ENCODE data around the gene POU6F2. TPM values are rescaled to one million over a fixed set of nuclear protein-coding genes. Genes with fewer than 3 reads are reported as not detected.

The POU6F2 gene
- total and polyA plus RNA-seq, 2 of the 4 experiments (the other 2 are of a cell fraction): not detected

GRCh38 chr7:39228946-39229345, 251.2 kb downstream of the POU6F2 start:
- DNase-seq (peak; percentile 0), ATAC-seq (ENCODE audit: low read depth) (no peak)
- no peak overlapping the region for H2BK120ac ChIP-seq (ENCODE audit: low read depth, low read length)
- CTCF ChIA-PET: no interaction called here
- H2AK5ac ChIP-seq (ENCODE audit: low read depth, low read length): no peak overlapping the region
- H2BK15ac ChIP-seq (ENCODE audit: low read depth, low read length): no peak overlapping the region
- H2AFZ ChIP-seq (replicated peaks; ENCODE audit: low read length, poor library complexity): peak overlapping the region; percentile 10
- no peak overlapping the region for H3K4me2 ChIP-seq (ENCODE audit: low read depth, low read length)
- no peaks in the 10 kb centered on the region for H3K4me1 ChIP-seq (ENCODE audit: control insufficient read depth, insufficient read depth, low read length)
- H4K5ac ChIP-seq (ENCODE audit: low read depth, low read length): no peak overlapping the region
- no peak overlapping the region for H2AK9ac ChIP-seq (replicated peaks; ENCODE audit: low read depth, low read length, poor library complexity)
- in situ Hi-C loops (cut with MboI; ENCODE audit: low sequenced_read_pairs): no loop called here
- no peak overlapping the region for H3K18ac ChIP-seq (ENCODE audit: low read depth, low read length)
- no peak overlapping the region for H3K9ac ChIP-seq (ENCODE audit: low read depth, low read length)
- dilution Hi-C loops (cut with HindIII; ENCODE audit: low sequenced_read_pairs, unreplicated experiment): no loop called here
- no peak overlapping the region for H2BK5ac ChIP-seq (ENCODE audit: low read depth, low read length, poor library complexity, severe bottlenecking)
- WGBS, 2 experiments (ENCODE audit: extremely low coverage in 2 of 2, insufficient read length in 1 of 2): 71% methylated on average over 1 of the region's 3 CpGs; no CpG with 5 or more reads in 1 of the 2 experiments
- intact Hi-C loops (cut with micrococcal nuclease): no loop called here
- no peak for TF ChIP-seq RFX5 (IDR thresholded peaks at IDR 0.05; ENCODE audit: low read depth, low read length)
- no peak for TF ChIP-seq CTCF (conservative IDR thresholded peaks at IDR 0.05; ENCODE audit: low read depth, low read length)
- no peak for TF ChIP-seq RAD21 (IDR thresholded peaks at IDR 0.05; ENCODE audit: low read length)
- TF ChIP-seq, protein P1, sequence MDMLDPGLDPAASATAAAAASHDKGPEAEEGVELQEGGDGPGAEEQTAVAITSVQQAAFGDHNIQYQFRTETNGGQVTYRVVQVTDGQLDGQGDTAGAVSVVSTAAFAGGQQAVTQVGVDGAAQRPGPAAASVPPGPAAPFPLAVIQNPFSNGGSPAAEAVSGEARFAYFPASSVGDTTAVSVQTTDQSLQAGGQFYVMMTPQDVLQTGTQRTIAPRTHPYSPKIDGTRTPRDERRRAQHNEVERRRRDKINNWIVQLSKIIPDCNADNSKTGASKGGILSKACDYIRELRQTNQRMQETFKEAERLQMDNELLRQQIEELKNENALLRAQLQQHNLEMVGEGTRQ (IDR thresholded peaks at IDR 0.05; ENCODE audit: low read depth, low read length): no peak
- TF ChIP-seq MAFK (IDR thresholded peaks at IDR 0.05; ENCODE audit: low read depth, low read length): no peak
- TF ChIP-seq CHD1 (IDR thresholded peaks at IDR 0.05; ENCODE audit: low read depth, low read length): no peak
- no peak for TF ChIP-seq NFE2L2 (IDR thresholded peaks at IDR 0.05; ENCODE audit: low read depth, low read length)
- TF ChIP-seq ELK1 (IDR thresholded peaks at IDR 0.05; ENCODE audit: borderline replicate concordance, low read depth, low read length): no peak
- TF ChIP-seq CEBPB (IDR thresholded peaks at IDR 0.05; ENCODE audit: low read depth, low read length): no peak
- TF ChIP-seq POLR2A (IDR thresholded peaks at IDR 0.05; ENCODE audit: low read depth, low read length): no peak
- no peaks in the 10 kb centered on the region for H3K9me3 ChIP-seq (ENCODE audit: control insufficient read depth, insufficient read depth, low read length)
- H3K23ac ChIP-seq (ENCODE audit: low read depth, low read length): no peak overlapping the region
- no peak overlapping the region for H3K4ac ChIP-seq (ENCODE audit: low read depth, low read length)
- no TSS peak for BruUV-seq (replicated peaks)
- no peak overlapping the region for H3K27ac ChIP-seq (ENCODE audit: insufficient read depth, low read length)
- H3K27me3 ChIP-seq (ENCODE audit: control insufficient read depth, insufficient read depth, low read length): no peaks in the 10 kb centered on the region; the same call in 1 of the 2 replicates
- no peak overlapping the region for H3K56ac ChIP-seq (ENCODE audit: extremely low read depth, insufficient read depth, low read length)
- no peaks in the 10 kb centered on the region for H3K9me1 ChIP-seq (ENCODE audit: insufficient read depth, low read length)
- POLR2A ChIA-PET (ENCODE audit: unreplicated experiment): interaction anchor here (0.6 kb wide), 1 partner anchor 38 kb away, joined by 3 read pairs; no protein-coding TSS in a partner anchor
- H4K91ac ChIP-seq (ENCODE audit: insufficient read depth, low read depth, low read length): no peak overlapping the region
- no peak overlapping the region for H3K14ac ChIP-seq (replicated peaks; ENCODE audit: low read depth, low read length)
- no peak overlapping the region for H3K4me3 ChIP-seq (ENCODE audit: insufficient read depth, low read depth, low read length)
- no peak overlapping the region for H4K8ac ChIP-seq (ENCODE audit: low read depth in 2 of 2, low read length in 2 of 2)
- no peaks in the 10 kb centered on the region for H3K79me1 ChIP-seq (ENCODE audit: low read depth in 1 of 2, low read length in 2 of 2)
- H3K36me3 ChIP-seq (ENCODE audit: control insufficient read depth, insufficient read depth, low read length): no peaks in the 10 kb centered on the region
- H2BK20ac ChIP-seq (ENCODE audit: low read depth, low read length): no peak overlapping the region
- no peaks in the 10 kb centered on the region for H4K20me1 ChIP-seq (ENCODE audit: insufficient read depth, low read length)

All from IMR-90 (cell line).